Tibial nerve (tissue), 4 donors: ENCODE measurements around the gene INS.

Experiments
- CTCF ChIP-seq, 5 experiments: fragments of 200-600 bp in 3 of 5; fragments of 450-650 bp in 2 of 5; sonication (generic) in 3 of 5; IDR thresholded peaks; one replicate each; pipeline ENCODE4 v1.5.1; 2016 to 2019; ENCODE audit warnings: antibody characterized with exemption in 5 of 5, mild to moderate bottlenecking in 3 of 5, moderate library complexity in 2 of 5
- EP300 ChIP-seq, 2 donors: sonication (generic); formaldehyde crosslinking; IDR thresholded peaks; one replicate each; pipeline ENCODE4 v1.6.1; 2017; ENCODE audit warnings: antibody characterized with exemption in 2 of 2, mild to moderate bottlenecking in 1 of 2
- POLR2A ChIP-seq, 2 donors: fragments of 450-650 bp; IDR thresholded peaks; one replicate each; pipeline ENCODE4 v1.6.1; 2017; ENCODE audit warnings: antibody characterized with exemption in 2 of 2, mild to moderate bottlenecking in 2 of 2, moderate library complexity in 2 of 2

GRCh38 chr11:2197771-2198520 lies 36.9 kb upstream of the INS start:
- TF ChIP-seq CTCF (IDR thresholded peaks at IDR 0.05), result no peak
- no peak for TF ChIP-seq EP300 (IDR thresholded peaks at IDR 0.05)
- TF ChIP-seq POLR2A (IDR thresholded peaks at IDR 0.05), result no peak
